HG03196 (cell line): ENCODE data around the gene MPC1.
"Not testable (repeated sequence)": the region's sequence is repeated elsewhere in the genome, so short reads cannot be mapped to it uniquely, and the experiment has no call there.

Experiments used
- ATAC-seq: cut with Tn5 transposase; IDR thresholded peaks from one replicate; pipeline ENCODE4 v1.9.1; 2021; ENCODE audit not compliant: unreplicated experiment

Gene MPC1

DNA sequence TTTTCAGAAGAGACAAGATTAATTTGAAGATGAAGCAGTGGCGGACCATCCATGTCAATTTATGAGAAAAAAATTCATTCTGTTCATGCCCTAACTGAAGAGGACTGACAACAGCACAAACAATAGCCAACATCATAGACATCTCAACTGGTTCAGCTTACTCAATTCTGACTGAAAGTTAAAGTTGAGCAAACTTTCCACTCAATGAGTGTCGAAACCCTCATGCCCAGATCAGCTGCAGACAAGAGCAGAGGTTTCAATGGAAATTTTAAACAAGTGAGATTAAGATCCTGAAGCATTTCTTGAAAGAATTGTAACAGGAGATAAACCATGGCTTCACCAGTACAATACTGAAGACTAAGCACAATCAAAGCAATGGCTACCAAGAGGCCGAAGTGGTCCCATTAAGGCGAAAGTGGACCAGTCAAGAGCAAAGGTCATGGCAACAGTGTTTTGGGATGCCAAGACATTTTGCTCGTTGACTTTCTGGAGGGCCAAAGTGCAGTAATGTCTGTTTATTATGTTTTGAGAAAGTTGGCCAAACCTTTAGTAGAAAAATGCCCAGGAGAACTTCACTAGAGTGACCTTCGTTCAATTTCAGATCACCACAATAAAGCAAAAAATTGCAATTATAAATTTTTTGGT is 34.3 kb downstream of the MPC1 start:
- ATAC-seq = no peak

DNA sequence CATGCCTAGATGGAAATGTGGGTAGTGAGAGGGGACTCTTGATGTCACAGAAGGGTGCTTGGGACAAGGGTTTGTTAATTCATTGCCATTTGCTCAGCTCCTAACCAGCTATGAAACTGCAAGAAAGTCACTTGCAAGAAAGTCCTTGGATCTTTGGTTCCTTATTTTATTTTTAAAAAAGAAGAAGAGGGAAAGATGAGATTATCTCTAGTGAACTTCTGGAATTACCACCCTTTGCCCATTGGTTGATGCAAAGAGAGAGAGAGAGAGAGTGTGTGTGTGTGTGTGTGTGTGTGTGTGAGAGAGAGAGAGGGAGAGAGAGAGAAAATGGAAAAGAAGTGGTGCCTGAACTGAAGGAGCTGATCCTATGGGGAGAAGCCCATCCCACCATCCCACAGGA is 35.8 kb downstream of the MPC1 start:
- no peak for ATAC-seq

- no peak for ATAC-seq
These were observed 36.3 kb downstream of the MPC1 start for GRCh38 chr6:166346449-166346848.

DNA sequence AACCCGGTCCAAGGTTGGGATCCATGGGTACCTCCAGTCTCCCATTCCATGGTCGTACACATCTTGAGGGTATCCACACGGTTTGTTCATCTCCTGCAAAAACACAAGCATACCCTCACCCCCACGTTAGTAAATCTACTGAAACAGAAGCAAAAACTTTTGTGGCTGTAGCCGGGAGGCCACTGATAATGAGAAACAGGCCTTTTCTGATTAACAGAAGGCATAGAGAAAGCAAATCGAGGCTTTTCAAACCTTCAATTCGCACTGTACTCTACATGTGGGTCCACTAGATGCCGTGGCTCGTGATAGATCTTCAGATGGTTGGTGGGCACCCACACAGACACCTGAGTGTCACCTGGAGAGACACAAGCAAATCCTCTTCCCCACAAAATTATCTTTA is 37.1 kb downstream of the MPC1 start:
- ATAC-seq = not testable (repeated sequence)

GRCh38 chr6:166344921-166345320 is 37.8 kb downstream of the MPC1 start:
- ATAC-seq = not testable (repeated sequence)

DNA sequence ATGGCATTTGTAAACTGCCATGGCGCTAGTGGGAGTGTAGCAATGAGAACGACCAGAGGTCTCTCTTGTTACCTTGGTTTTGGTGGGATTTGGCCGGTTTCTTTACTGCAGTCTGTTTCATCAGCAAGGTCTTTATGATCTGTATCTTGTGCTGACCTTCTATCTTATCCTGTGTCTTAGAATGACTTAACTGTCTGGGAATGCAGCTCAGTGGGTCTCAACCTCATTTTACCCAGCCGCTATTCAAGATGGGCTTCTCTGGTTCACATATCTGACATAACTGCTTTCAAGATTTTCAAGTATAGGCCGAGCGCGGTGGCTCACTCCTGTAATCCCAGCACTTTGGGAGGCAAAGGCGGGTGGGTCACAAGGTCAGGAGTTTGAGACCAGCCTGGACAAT is 38.5 kb downstream of the MPC1 start:
- no peak for ATAC-seq

GRCh38 chr6:166343150-166343487 is 39.6 kb downstream of the MPC1 start:
- peak; percentile 21 for ATAC-seq

GRCh38 chr6:166342349-166343149 is 40.2 kb downstream of the MPC1 start, which contains the start of gene SFT2D1:
Gene SFT2D1 (minus strand): TSS chr6:166342545. CDS start chr6:166342481, 64 bp downstream.
- peak; percentile 93 for ATAC-seq

GRCh38 chr6:166341977-166342348 is 40.8 kb downstream of the MPC1 start:
- ATAC-seq = no peak

DNA sequence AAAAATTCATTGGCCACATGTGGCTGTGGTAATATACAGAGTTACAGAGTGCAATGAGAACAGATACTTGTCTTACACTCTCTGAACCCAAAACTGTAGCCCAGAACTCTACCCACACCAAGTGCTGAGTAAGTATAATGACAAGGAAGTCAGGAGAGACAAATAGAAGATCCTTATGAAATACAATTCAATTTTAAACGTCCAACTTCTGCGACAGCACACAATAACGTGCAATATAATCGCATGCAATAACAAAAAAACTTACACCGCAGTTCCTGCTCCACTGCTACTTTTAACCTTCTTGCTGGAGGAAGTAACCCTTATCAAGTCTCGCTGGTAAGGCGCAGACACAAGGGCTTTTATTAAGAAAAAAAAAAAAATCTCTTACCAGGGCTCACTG is 41.3 kb downstream of the MPC1 start:
- ATAC-seq = no peak

DNA sequence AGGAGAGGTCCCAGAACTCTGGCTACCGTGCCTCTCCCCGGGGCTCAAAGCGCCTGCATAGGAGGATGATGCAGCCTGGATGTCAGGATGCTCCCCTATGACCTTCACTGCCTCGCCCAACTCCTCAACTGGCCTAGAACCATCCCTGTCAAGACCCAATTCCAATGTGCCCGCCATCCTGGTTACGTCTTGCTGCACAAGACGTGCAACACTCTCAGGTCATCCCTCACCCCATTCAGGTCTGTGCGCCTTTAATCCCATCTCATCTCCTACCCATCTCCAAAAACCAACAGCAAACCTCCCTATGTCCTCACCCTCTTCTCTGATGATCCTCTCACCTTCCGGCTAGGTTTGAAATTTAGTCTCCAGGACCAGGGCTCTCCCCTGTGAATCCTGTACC is 43.9 kb downstream of the MPC1 start:
- ATAC-seq = no peak

DNA sequence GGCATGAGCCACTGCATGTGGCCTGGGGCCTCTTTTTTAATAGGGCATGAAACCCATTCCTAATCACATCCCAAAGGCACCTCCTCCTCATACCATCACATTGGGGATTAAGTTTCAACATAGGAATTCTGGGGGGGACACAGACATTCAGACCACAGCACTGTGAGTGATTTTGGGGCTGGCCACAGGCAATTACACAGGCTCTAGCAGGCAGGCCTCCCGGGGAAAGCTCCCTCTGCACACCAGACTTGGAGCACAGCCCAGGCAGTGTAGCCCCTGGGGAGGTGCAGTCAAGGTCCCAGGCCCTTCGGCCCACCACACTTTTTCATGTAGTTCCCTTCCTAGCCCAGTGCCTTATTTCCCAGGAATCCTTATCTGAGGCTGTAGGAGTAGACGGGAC is 45.9 kb downstream of the MPC1 start:
- ATAC-seq = no peak

GRCh38 chr6:166335378-166336302 is 47.1 kb downstream of the MPC1 start:
- peak; percentile 37 for ATAC-seq

DNA sequence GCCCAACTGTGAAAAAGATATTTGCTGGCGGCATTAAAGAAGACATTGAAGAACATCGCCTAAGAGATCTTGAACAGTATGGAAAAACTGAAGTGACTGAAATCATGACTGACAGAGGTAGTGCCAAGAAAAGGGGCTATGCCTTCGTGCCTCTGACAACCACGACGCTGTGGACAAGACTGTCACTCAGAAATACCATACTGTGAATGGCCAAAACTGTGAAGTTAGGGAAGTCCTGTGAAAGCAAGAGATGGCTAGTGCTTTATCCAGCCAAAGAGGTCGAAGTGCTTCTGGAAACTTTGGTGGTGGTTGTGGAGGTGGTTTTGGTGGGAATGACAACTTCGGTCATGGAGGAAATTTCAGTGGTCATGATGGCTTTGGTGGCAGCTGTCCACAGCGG is 47.9 kb downstream of the MPC1 start:
- ATAC-seq = no peak

DNA sequence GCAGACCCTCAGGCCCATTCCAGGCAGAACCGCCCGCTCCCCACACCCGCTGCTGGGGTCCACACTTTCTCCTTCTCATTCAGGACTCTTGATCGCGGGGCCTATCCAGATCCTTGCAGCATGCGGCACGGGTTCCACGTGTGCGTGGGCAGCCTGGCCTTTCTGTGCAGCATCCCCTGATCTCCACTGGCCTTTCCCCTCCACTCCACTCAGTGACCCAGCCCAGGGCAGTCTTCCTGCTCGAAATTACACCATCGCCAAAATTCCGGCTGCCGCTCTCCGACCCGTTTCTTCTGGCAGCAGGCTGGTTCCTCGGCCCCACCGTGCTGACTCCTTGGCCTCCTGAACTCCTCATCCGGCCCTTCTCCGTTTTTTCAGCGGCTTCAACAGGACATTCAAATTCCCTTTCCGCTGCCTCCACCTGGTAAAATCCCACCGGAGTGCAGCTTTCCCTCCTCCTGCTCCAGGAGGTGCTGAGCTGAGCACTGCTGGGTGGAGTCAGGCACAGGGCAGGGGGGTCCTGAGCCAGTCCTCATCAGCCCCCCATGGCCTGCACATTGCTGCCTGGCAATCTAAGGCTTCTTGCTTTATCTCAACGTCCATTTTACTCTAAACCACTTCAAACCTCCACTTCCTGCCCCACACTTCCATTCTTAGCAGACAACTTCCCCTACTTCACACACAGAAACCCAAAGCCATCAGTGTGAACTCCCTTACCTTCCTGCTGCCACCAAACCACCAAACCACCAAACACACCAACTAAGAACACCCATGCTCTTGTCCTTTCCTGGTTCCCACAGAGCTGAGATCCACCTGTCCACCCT is 49.4 kb downstream of the MPC1 start:
- peak; percentile 65 for ATAC-seq

DNA sequence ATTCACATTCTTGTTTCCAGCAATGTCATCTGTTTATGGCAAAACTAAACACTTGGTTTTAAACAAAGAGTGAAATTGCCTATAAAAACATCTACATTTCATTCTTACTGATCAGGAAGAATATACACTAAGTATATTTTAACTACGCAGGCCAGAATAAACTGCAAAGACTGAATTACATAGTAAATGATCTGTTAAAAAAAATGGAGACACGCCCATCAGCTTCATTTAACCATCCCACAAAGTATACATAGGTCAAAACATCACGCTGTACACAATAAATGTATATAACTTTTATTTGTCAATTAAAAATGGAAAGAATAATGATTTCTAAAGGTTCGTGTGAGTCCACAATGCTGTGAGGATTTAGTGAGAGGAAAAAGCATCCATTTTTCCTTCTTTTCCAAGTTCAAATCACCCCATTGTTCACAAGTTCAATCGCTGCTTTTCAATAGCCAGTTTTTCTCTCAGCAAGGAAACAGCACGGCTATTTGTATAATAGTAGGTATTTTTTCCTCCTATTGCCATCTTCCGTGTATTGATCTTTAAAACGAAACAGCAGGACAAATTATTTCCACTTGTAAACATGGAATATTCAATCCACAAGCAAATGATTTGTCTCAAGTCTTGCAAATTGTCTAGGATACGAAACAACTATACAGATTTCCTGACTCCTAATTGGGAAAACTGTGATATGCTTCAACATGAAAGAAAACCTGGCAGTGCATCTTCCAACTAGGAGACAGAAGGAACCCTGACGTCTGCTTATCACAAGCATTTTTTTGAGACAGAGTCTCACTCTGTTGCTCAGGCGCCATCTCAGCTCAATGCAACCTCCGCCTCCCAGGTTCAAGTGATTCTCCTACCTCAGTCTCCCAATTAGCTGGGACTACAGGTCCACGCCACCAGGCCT is 51.0 kb downstream of the MPC1 start:
- no peak for ATAC-seq

DNA sequence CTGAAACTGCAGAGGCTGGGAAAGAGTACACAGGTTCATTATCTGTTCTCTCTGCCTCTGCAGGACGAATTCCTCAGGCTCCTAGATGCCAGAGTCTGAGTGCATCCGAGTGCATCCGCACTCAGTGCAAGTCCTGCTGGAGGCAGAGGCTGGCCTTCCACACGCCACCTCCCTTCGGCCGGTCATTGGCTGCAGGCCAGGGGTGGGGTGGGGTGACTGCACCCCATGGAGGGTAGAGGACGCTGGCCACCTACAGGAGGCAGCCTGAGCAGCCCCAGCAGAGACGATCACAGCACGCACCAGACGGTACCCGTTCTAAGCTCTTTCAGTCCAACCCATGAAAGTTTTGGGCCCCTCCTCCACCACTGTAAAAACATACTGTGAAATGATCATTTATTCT is 52.1 kb downstream of the MPC1 start:
- ATAC-seq = no peak

DNA sequence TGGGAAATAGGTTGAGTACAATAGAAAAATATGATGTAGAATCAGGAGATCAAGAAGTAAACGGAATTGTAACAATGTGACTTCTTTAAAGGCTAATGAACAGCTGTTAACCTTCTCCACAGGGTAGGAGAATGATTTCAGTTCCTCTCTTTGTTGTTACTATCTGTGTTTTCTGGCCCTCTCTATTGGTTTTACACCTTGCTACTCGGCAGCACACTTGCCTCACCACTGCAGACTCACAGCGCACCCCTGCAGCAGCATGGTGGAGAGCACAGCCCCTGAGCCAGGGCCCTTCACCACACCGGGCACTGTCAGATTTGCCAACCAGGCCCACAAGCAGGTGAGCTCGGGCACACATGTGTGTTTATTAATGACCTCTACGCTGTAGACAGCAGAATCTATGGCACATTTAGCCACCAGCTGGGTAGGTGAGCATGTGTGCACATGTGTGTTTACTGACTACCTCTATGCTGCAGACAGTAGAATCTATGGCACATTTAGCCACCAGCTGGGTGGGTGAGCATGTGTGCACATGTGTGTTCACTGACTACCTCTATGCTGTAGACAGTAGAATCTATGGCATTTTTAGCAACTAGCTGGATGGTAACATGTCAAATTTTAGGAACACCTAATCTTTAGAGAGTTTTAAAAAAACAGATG is 57.2 kb downstream of the MPC1 start:
- ATAC-seq = peak; percentile 69

DNA sequence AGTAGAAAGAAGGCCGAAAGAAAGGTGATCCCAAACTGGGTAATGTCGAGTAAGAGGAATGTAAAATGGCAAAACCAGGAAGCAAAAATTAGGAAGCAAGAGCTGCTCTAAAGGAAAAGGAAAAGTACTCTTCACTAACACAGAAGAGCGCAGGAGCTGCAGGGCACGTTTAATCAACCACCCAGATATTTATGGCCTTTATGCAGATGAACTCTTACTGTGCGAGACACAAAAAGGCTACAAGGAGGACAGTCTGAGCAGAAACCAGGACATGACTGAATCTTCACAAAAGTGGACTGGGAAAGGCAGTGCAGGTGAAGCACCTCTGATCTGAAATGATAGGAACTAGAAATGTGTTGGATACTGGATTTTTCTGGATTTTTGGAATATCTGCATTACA is 59.3 kb downstream of the MPC1 start:
- ATAC-seq = no peak
